HepG2 (cell line): Measurements from ENCODE around the gene ACSS3.

ENCODE experiments used
- ATF7 ChIP-seq, 2 experiments: fragments of 450-650 bp in 1 of 2; sonication (generic) in 1 of 2; formaldehyde crosslinking in 1 of 2; IDR thresholded peaks; 2 replicates each; pipeline versions ENCODE4 v1.4.0 to v1.6.1; 2016 to 2020; ENCODE audit warnings: antibody characterized with exemption in 1 of 2, mild to moderate bottlenecking in 1 of 2, missing genetic modification reagents in 1 of 2
- EZH2 ChIP-seq: conservative IDR thresholded peaks from 2 replicates; pipeline ENCODE4 v1.6.1; 2012; ENCODE audit warnings: mild to moderate bottlenecking, low read depth, low read length, moderate library complexity
- GFI1 ChIP-seq: sonication (generic); formaldehyde crosslinking; IDR thresholded peaks from 2 replicates; pipeline ENCODE4 v1.5.0; 2020; ENCODE audit warnings: missing genetic modification reagents, mild to moderate bottlenecking, borderline replicate concordance
- KLF16 ChIP-seq, 2 experiments: sonication (generic) in 1 of 2; formaldehyde crosslinking in 1 of 2; IDR thresholded peaks; 2 replicates each; pipeline versions ENCODE4 v1.6.1 to v1.8.0; 2016 to 2023; ENCODE audit warnings: missing genetic modification reagents in 2 of 2, missing compliant biosample characterization in 1 of 2
- MTA3 ChIP-seq: sonication (generic); formaldehyde crosslinking; IDR thresholded peaks from 2 replicates; pipeline ENCODE4 v1.4.0; 2020; ENCODE audit warnings: missing genetic modification reagents
- POLR2AphosphoS5 ChIP-seq: IDR thresholded peaks from 2 replicates; pipeline ENCODE4 v1.6.1; 2012; ENCODE audit warnings: low read depth, low read length
- TAF1 ChIP-seq: sonication (generic); formaldehyde crosslinking; IDR thresholded peaks from 2 replicates; pipeline ENCODE4 v1.4.0; 2020; ENCODE audit warnings: missing genetic modification reagents
- TF ChIP-seq, protein P1 (sequence below): sonication (generic); formaldehyde crosslinking; IDR thresholded peaks from 2 replicates; pipeline ENCODE4 v1.5.1; 2020; ENCODE audit warnings: missing genetic modification reagents, mild to moderate bottlenecking, borderline replicate concordance
- TF ChIP-seq, protein P2 (sequence below): sonication (generic); formaldehyde crosslinking; IDR thresholded peaks from 2 replicates; pipeline ENCODE4 v1.5.0; 2020; ENCODE audit warnings: missing genetic modification reagents
- TF ChIP-seq, protein P3 (sequence below): sonication (generic); formaldehyde crosslinking; IDR thresholded peaks from 2 replicates; pipeline ENCODE4 v1.4.0; 2020; ENCODE audit warnings: mild to moderate bottlenecking, missing genetic modification reagents
- TF ChIP-seq, protein P4 (sequence below): sonication (generic); formaldehyde crosslinking; IDR thresholded peaks from 2 replicates; pipeline ENCODE4 v1.5.0; 2020; ENCODE audit warnings: mild to moderate bottlenecking, missing genetic modification reagents, moderate library complexity
- TF ChIP-seq, protein P5 (sequence below): sonication (generic); formaldehyde crosslinking; IDR thresholded peaks from 2 replicates; pipeline ENCODE4 v1.5.0; 2020; ENCODE audit warnings: mild to moderate bottlenecking, missing genetic modification reagents

DNA sequence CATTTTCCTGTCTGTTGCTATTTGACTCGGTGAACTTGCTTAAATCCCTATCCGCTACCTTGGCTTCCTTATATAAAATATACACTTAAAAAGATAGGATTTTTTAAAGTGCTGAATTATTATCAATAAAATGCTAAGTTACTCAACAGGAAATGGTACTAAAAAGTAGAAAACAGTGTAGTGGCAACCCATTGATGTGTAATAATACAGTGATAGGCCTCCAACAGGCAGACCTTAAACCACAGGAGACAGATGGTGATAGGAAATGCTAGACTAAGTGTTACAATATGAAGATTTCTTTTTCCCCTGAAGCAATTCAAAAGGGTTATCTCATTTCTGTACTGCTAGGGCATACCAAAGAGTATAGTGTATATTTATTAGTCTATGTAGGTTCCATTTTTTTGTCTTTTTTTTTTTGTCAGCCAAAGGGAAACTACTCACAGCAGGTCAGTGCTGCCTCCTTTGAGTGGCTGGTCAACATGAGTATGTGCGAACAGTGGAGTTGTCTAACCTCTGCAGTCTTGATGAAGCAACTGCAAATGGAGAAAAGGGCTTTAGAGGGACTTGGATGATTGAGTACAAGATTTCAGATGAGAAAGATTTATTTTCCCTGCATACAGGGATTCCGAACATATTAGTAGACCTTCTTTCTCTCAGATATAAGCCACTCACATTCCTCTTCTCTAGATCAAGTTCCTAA is 183.8 kb downstream of the ACSS3 start:
- no peak for TF ChIP-seq MTA3
- no peak for TF ChIP-seq EZH2
- TF ChIP-seq, protein P1, sequence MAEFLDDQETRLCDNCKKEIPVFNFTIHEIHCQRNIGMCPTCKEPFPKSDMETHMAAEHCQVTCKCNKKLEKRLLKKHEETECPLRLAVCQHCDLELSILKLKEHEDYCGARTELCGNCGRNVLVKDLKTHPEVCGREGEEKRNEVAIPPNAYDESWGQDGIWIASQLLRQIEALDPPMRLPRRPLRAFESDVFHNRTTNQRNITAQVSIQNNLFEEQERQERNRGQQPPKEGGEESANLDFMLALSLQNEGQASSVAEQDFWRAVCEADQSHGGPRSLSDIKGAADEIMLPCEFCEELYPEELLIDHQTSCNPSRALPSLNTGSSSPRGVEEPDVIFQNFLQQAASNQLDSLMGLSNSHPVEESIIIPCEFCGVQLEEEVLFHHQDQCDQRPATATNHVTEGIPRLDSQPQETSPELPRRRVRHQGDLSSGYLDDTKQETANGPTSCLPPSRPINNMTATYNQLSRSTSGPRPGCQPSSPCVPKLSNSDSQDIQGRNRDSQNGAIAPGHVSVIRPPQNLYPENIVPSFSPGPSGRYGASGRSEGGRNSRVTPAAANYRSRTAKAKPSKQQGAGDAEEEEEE (CRISPR knock-in tag) = no peak
- TF ChIP-seq TAF1 = no peak
- TF ChIP-seq, protein P2, sequence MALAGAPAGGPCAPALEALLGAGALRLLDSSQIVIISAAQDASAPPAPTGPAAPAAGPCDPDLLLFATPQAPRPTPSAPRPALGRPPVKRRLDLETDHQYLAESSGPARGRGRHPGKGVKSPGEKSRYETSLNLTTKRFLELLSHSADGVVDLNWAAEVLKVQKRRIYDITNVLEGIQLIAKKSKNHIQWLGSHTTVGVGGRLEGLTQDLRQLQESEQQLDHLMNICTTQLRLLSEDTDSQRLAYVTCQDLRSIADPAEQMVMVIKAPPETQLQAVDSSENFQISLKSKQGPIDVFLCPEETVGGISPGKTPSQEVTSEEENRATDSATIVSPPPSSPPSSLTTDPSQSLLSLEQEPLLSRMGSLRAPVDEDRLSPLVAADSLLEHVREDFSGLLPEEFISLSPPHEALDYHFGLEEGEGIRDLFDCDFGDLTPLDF (CRISPR knock-in tag) = no peak
- TF ChIP-seq, protein P3, sequence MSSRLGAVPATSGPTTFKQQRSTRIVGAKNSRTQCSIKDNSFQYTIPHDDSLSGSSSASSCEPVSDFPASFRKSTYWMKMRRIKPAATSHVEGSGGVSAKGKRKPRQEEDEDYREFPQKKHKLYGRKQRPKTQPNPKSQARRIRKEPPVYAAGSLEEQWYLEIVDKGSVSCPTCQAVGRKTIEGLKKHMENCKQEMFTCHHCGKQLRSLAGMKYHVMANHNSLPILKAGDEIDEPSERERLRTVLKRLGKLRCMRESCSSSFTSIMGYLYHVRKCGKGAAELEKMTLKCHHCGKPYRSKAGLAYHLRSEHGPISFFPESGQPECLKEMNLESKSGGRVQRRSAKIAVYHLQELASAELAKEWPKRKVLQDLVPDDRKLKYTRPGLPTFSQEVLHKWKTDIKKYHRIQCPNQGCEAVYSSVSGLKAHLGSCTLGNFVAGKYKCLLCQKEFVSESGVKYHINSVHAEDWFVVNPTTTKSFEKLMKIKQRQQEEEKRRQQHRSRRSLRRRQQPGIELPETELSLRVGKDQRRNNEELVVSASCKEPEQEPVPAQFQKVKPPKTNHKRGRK (CRISPR knock-in tag) = no peak
- no peak for TF ChIP-seq GFI1
- no peak for TF ChIP-seq POLR2AphosphoS5
- TF ChIP-seq, protein P4, sequence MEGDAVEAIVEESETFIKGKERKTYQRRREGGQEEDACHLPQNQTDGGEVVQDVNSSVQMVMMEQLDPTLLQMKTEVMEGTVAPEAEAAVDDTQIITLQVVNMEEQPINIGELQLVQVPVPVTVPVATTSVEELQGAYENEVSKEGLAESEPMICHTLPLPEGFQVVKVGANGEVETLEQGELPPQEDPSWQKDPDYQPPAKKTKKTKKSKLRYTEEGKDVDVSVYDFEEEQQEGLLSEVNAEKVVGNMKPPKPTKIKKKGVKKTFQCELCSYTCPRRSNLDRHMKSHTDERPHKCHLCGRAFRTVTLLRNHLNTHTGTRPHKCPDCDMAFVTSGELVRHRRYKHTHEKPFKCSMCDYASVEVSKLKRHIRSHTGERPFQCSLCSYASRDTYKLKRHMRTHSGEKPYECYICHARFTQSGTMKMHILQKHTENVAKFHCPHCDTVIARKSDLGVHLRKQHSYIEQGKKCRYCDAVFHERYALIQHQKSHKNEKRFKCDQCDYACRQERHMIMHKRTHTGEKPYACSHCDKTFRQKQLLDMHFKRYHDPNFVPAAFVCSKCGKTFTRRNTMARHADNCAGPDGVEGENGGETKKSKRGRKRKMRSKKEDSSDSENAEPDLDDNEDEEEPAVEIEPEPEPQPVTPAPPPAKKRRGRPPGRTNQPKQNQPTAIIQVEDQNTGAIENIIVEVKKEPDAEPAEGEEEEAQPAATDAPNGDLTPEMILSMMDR (CRISPR knock-in tag) = no peak
- TF ChIP-seq, protein P5, sequence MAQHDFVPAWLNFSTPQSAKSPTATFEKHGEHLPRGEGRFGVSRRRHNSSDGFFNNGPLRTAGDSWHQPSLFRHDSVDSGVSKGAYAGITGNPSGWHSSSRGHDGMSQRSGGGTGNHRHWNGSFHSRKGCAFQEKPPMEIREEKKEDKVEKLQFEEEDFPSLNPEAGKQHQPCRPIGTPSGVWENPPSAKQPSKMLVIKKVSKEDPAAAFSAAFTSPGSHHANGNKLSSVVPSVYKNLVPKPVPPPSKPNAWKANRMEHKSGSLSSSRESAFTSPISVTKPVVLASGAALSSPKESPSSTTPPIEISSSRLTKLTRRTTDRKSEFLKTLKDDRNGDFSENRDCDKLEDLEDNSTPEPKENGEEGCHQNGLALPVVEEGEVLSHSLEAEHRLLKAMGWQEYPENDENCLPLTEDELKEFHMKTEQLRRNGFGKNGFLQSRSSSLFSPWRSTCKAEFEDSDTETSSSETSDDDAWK = no peak
- no peak for TF ChIP-seq KLF16 (CRISPR knock-in tag; IDR thresholded peaks at IDR 0.05)
- no peak for TF ChIP-seq ATF7 (IDR thresholded peaks at IDR 0.05)
- TF ChIP-seq ATF7 (CRISPR knock-in tag; IDR thresholded peaks at IDR 0.05) = no peak
